GM12878 (cell line): ENCODE results near the gene MCF2L2. TPM values are rescaled to one million over a fixed set of nuclear protein-coding genes. Genes with fewer than 3 reads are reported as not detected.

ENCODE experiments used
- ATAC-seq: fragments of 200-7000 bp; cut with Tn5 transposase; 3 replicates; pipeline ENCODE4 v1.9.1; 2020; ENCODE audit warnings: mild to moderate bottlenecking, moderate library complexity
- BruUV-seq: library from RNA; stranded (reverse); fragments of 400-500 nt; replicated peaks from 2 replicates; lab custom pipeline; 2021; lab: Mats Ljungman, UMichigan
- CTCF ChIA-PET: fragments of 300-600 bp; sonication (Branson Sonifier 250); formaldehyde crosslinking; extraction: SDS; loops from one replicate; lab custom pipeline; 2021; ENCODE audit warnings: inconsistent platforms; lab: Yijun Ruan, JAX
- POLR2A ChIA-PET: fragments of 350-600 bp; formaldehyde crosslinking; extraction: SDS; loops from one replicate; lab custom pipeline; 2021; ENCODE audit warnings: inconsistent platforms; lab: Charles Lee
- RAD21 ChIA-PET: fragments of 300-600 bp; sonication (Branson Sonifier 250); formaldehyde crosslinking; loops from one replicate; lab custom pipeline; 2023; ENCODE audit warnings: antibody characterized with exemption; ENCODE audit not compliant: unreplicated experiment; lab: Charles Lee
- SMC1A ChIA-PET: fragments of 300-600 bp; sonication (Branson Sonifier 250); formaldehyde crosslinking; loops from one replicate; lab custom pipeline; 2023; ENCODE audit not compliant: unreplicated experiment, uncharacterized antibody; lab: Charles Lee
- DNase-seq: peaks from one replicate; pipeline ENCODE4 v3.0.0-alpha.2; 2011; ENCODE audit warnings: low read depth, low spot score
- FAIRE-seq: peaks from 3 replicates; lab custom pipeline; 2011; peaks lifted over from hg19 to GRCh38; lab: Jason Lieb, UNC
- H2AFZ ChIP-seq: 2 replicates; pipeline ENCODE4 v1.6.0; 2011; ENCODE audit warnings: low read depth, low read length, control low read depth; ENCODE audit not compliant: control insufficient read depth
- H3K27ac ChIP-seq: 2 replicates; pipeline ENCODE4 v1.5.1; 2011; ENCODE audit warnings: control low read depth; ENCODE audit not compliant: control insufficient read depth, insufficient read depth
- H3K27me3 ChIP-seq, 2 experiments: replicated peaks in 1 of 2; 2 replicates each; pipeline versions ENCODE4 v1.6.0 to v1.6.1; 2011; ENCODE audit warnings: low read length in 1 of 2; ENCODE audit not compliant: control insufficient read depth in 2 of 2, insufficient read depth in 2 of 2
- H3K36me3 ChIP-seq, 2 experiments: 2 replicates each; pipeline ENCODE4 v1.5.1; 2011; ENCODE audit warnings: low read length in 1 of 2; ENCODE audit not compliant: control insufficient read depth in 2 of 2, insufficient read depth in 2 of 2
- H3K4me1 ChIP-seq: 2 replicates; pipeline ENCODE4 v1.6.1; 2011; ENCODE audit warnings: mild to moderate bottlenecking, low read length, moderate library complexity, mixed read lengths; ENCODE audit not compliant: control insufficient read depth, insufficient read depth
- H3K4me2 ChIP-seq: 2 replicates; pipeline ENCODE4 v1.6.0; 2011; ENCODE audit warnings: control low read depth; ENCODE audit not compliant: control insufficient read depth, insufficient read depth
- H3K4me3 ChIP-seq: fragments of 200-600 bp; sonication (generic); 2 replicates; pipeline ENCODE4 v1.5.1; 2016
- H3K79me2 ChIP-seq: 2 replicates; pipeline ENCODE4 v1.6.0; 2011; ENCODE audit warnings: low read length; ENCODE audit not compliant: control insufficient read depth, insufficient read depth
- H3K9ac ChIP-seq: 2 replicates; pipeline ENCODE4 v1.8.0; 2011; ENCODE audit warnings: low read length, control low read depth, mixed read lengths; ENCODE audit not compliant: control insufficient read depth, insufficient read depth
- H3K9me3 ChIP-seq: replicated peaks from 3 replicates; pipeline ENCODE4 v1.5.1; 2011; ENCODE audit warnings: mild to moderate bottlenecking, low read length; ENCODE audit not compliant: control insufficient read depth, insufficient read depth
- H4K20me1 ChIP-seq: 2 replicates; pipeline ENCODE4 v1.6.0; 2011; ENCODE audit not compliant: control insufficient read depth, insufficient read depth
- RFX5 ChIP-seq: IDR thresholded peaks from 2 replicates; pipeline ENCODE4 v1.6.1; 2011; ENCODE audit warnings: low read depth, low read length, improper control_type of control experiment
- ZBTB4 ChIP-seq: fragments of 450-650 bp; formaldehyde crosslinking; IDR thresholded peaks from 2 replicates; pipeline ENCODE4 v1.4.0; 2022; ENCODE audit warnings: mild to moderate bottlenecking, moderate library complexity
- in situ Hi-C: fragments of 300-500 bp; cut with MboI; formaldehyde crosslinking; loops from 9 replicates; pipeline ENCODE4 v1.14.3; 2018; ENCODE audit warnings: mixed read lengths
- intact Hi-C: fragments of 100-400 bp; cut with micrococcal nuclease; formaldehyde crosslinking; loops from one replicate; pipeline ENCODE4 v1.14.2; 2022; ENCODE audit not compliant: unreplicated experiment
- polyA plus RNA-seq, 11 experiments: library from polyadenylated mRNA; depleted of rRNA in 4 of 11; unstranded in 6 of 11; stranded (reverse) in 5 of 11; fragments of >200 nt; fragmentation: Nextera tagmentation in 4 of 11; fragmentation: Illumina TruSeq in 1 of 11; extraction: Ambion mirVana in 4 of 11; extraction: Trizol in 1 of 11; gene quantifications; 1 replicate in 1 of 11; 2 replicates in 10 of 11; pipeline versions ENCODE4 v1.2.1 to v1.2.3, GENCODE V29; 2011 to 2016; ENCODE audit warnings: inconsistent platforms in 2 of 11, missing spikeins in 2 of 11, low read depth in 1 of 11
- total RNA-seq, 4 experiments: library from RNA; depleted of rRNA in 3 of 4; stranded (reverse); fragments of >200 nt in 3 of 4; fragmentation: Illumina TruSeq in 1 of 4; extraction: Trizol in 1 of 4; gene quantifications; 2 replicates each; pipeline versions ENCODE4 v1.2.1 to v1.2.3, GENCODE V29; 2013 to 2021

The MCF2L2 gene
- total and polyA plus RNA-seq, 10 of the 15 experiments (the other 5 are each of a cell fraction or from before 2014, with no cell fraction given): 0.37 to 2.8 (median 1.4) TPM

GRCh38 chr3:183203670-183204069 lies 224.7 kb downstream of the MCF2L2 start:
- POLR2A ChIA-PET: no interaction called here
- no peak for FAIRE-seq
- no TSS peak for BruUV-seq

More at GRCh38 chr3:183203670-183204069, 224.7 kb downstream of the MCF2L2 start:
- in situ Hi-C loops: no loop called here
- TF ChIP-seq ZBTB4 (no peak), RFX5 (no peak)
- no peak overlapping the region for H2AFZ ChIP-seq
- H4K20me1 ChIP-seq: no peaks in the 10 kb centered on the region
- CTCF ChIA-PET: no interaction called here
- H3K9me3 ChIP-seq: no peaks in the 10 kb centered on the region; the same call in 2 of the 3 replicates
- SMC1A ChIA-PET: no interaction called here
- no peak overlapping the region for H3K4me3 ChIP-seq
- H3K36me3 ChIP-seq: no peaks in the 10 kb centered on the region
- DNase-seq (no peak), ATAC-seq (no peak)
- H3K27me3 ChIP-seq: 0 out of 4 replicates have a peak, but pooled peaks cover 0 to 2% of the 10 kb centered on the region in 2 experiments
- H3K4me2 ChIP-seq: no peak overlapping the region
- intact Hi-C loops: no loop called here
- H3K4me1 ChIP-seq: no peaks in the 10 kb centered on the region
- H3K27ac ChIP-seq: no peak overlapping the region
- no peak overlapping the region for H3K9ac ChIP-seq
- no peaks in the 10 kb centered on the region for H3K79me2 ChIP-seq
- RAD21 ChIA-PET: no interaction called here
